Activated gamma-delta T cell (primary cell): ENCODE measurements around the gene MAU2.
"Not testable (repeated sequence)": the region's sequence is repeated elsewhere in the genome, so short reads cannot be mapped to it uniquely, and the experiment has no call there.

Source experiments
- DNase-seq: peaks from one replicate; lab custom pipeline; 2025; lab: John Stamatoyannopoulos, UW

The MAU2 gene

DNA sequence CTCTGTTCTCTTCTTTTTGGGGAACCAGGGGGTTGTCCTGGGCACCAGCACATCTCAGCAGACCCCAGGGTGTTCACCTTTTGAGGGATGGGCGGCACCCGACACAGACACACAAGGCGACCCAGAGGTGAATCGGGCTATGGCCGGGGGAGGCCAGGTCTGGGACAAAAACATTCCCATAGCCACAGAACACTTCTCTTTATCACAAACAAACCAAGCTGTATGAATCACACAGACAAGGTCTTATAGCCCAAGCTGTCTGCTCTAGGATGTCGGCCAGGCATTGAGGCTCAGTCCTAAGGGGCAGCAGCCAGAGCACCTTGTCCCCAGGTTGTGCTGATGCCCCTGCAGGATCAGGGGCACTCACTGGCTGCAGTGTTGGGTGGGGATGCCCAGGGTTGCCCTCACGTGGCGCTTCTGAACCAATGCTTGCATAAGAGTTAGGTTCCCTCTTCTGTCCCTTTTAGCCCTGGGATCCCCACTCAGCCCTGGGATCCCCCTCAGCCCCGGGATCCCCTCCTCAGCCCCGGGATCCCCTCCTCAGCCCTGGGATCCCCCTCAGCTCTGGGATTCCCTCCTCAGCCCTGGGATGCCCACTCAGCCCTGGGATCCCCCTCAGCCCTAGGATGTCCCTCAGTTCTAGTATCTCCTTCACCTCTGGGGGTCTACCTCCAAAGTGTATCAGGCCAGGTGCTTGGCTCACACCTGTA is 26.9 kb downstream of the MAU2 start:
- no peak for DNase-seq

DNA sequence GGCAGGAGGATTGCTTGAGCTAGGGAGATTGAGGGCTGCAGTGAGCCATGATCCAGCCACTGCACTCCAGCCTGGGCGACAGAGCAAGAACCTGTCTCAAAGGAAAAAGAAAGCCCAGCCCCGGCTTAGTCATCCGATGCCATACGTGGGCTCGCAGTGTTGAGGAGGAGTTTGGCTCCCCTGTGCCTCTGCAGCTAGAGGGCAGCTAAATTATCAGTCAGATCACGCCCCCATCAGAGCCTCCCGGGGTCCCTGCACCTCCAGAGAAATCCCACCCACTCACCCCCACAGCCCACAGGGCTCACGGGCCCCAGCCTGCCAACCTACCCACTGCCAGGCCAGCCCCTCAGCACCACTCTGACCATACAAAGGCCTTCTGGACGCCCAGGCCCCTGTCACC is 27.6 kb downstream of the MAU2 start:
- DNase-seq = no peak

DNA sequence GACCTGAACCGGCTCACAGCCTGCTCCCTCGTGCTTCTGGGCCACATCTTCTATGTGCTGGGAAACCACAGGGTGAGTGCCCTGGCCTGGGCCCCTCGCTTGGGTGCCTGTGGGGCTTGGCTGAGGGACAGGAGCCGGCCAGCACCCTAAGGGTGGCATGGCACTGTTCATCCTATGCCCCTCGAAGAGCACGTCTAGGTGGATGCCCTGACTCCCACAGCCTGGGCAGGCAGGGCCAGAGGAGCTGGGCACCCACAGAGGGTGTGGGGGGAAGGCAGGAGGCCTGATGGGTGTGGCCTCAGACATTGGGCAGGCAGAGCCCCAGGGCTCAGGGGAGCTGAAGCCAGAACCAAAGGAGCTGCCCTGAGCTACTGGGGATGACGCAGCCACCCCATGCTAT is 28.7 kb downstream of the MAU2 start:
- DNase-seq = no peak

DNA sequence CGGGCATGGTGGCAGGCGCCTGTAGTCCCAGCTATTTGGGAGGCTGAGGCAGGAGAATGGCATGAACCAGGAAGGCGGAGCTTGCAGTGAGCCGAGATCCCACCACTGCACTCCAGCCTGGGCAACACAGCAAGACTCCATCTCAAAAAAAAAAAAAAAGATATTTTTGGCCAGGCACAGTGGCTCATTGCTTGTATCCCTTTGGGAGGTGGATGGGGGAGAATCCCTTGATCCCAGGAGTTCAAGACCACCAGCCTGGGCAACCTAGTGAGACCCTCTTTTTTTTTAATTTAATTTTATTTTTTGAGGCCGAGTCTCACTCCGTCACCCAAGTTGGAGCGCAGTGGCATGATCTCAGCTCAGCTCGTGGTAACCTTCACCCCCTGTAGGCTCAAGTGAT is 30.1 kb downstream of the MAU2 start:
- DNase-seq = not testable (repeated sequence)

DNA sequence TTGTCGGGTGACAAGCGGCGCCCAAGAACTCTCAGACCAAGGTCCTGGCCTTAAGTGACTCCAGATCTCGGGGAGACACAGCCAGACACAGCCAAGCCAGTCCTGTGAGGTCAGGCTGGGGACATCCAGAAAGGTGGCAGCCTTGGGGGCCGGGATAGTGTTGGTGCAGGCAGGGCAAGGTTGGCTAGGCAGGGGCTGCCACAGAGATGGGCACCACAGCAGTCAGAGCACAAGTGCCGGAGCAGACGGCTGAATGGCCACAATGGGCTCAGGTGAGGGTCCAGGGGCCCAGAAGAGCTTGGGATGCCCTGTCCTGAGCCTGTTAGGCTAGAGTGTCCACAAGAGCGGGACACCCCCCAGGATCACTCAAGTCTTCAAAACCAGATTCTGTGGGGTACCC is 32.2 kb downstream of the MAU2 start:
- no peak for DNase-seq

DNA sequence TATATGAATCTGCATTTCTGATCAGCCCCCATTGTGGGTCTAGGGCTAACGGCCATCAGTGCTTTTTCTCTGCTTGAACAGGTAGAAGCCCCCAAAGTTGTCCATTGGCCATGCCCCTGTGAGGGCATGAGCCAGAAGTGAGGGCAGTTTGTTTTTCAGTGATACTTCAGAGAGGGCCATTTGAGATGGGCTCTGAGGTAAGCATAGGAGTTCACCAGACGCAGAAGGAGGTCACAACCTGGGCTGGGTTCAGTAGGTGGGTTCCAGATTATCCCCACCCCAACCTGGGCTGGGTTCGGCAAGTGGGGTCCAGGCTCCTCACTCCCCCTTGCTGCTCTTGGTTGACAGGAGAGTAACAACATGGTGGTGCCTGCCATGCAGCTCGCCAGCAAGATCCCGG is 33.4 kb downstream of the MAU2 start:
- DNase-seq = no peak

DNA sequence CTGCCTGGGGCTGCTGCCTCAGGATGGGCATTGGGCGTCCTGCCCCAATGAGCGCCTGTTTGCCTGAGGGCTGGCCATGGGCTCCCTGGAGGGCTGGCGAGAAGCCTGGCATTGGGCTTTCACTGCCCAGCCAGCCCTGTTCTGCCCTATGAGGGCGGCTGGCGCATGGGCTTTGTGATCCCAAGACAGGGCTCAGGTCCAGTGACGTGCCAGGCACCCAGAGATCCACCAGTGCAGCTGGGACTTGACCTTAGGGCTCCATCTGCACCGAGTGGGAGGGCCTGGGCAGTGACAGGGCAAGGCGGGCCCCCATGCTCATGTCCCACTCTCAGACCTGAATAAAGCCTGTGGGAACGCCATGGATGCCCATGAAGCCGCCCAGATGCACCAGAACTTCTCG is 34.3 kb downstream of the MAU2 start:
- no peak for DNase-seq

DNA sequence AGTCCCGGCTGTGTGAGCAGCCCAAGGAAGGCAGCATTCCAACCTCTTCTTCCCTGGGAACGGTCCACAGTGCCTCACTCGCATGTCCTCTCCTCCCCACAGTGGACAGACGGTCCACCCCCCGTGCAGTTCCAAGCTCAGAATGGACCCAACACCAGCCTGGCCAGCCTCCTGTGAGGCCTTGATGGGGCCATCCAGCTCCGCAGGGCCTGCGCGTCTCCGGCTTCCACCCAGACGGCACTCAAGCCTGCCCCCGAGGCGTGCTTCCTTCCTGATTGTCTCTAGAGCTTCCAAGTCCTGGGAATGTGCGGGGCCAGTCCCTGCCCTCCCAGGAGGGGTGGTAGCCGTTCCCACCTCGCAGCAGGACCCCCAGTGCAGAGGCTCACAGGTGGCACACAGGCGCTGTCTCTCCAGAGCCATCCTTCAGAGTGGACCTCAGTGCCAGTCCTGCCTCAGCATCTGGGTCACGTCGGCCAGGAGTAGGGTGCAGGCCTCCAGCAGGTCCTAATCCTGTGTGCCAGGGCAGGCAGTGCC is 35.0 kb downstream of the MAU2 start:
- no peak for DNase-seq

DNA sequence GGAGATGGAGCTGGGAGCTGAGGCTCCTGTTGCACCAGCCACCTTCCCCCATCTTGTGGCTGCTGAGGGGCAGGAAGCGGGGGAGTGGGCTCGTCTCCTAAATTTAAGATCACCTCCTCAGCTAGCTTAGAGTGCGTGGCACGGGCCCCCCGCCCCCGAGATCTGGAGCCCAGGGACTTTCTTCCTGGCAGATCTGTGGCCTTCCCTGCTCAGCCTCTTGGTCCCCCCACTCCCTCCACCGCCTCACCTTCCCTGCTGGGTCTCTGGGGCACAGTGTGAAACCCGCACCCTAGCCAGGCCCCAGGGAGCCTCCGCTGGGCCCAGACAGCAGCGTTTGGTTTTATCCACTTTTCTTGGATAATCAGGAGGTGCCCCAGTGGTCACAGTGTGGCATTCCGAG is 35.9 kb downstream of the MAU2 start:
- DNase-seq = no peak

DNA sequence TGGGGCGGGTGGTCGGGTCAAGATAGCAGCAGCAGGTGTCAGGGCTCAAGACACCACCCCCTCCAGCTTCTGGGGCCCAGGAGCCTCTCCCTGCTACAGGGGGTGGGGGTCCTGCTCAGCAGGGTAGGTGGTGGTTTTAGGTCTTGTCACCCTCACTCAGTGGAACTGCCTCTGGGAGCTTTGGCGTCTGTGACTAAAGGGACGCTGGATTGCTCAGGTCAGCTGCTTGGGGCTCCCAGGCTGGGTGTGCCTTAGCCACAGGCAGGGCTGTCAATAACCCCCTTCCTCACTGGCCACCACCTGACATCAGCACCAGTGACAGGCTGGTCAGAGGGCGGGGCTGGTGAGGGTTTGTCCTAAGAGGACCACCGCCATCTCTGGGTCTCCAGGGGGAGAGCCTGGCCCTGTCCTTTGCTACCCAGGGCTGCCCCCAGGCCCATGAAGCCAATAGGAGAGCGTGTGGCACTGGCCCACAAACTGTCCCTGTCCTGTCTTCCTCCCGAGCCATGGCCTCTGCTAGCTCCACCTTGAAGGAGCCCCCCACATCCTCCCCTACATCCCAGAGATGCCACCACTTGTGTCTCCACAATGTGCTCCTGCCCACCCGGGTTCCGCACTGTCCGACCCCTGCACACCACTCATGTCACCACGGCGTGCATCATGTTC is 36.4 kb downstream of the MAU2 start:
- DNase-seq = no peak

DNA sequence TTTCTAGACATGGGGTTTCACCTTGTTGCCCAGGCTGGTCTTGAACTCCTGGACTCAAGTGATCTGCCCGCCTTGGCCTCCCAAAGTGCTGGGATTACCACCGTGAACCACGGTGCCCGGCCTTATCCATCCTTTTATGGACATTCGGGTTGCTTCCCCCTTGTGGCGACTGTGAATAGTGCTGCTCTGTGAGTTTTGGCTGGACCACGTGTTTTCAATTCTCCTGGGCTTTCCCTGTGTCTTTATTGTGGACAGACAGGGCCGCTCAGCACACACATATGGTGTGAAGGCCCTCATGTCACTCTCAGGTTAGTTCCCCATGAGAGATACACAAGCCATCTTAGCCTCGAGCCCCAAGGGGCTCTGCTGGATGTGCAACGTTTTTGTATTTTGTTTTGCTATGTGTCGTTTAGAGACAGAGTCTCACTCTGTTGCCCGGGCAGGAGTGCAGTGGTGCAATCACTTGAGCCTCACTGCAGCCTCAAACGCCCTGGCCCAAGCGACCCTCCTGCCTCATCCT is 40.5 kb downstream of the MAU2 start:
- DNase-seq = no peak

DNA sequence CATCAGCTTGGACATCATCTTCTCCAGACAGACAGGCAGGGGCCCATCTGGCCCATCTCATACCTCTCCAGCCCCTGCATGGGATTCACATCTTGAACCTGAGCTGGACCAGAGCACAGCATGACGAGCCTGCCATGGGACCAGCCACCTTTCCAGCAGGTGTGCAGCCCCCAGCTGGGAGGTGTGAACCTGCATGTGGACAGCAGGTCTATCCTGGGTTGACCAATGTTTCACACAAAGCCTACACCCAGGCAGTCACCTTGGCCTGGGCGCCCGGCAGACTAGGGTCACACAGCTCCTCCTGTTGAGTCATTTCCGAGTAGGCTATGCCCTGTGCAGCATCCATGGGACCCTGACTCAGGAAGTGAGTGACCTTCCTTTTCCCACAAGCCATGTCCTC is 41.4 kb downstream of the MAU2 start:
- no peak for DNase-seq

DNA sequence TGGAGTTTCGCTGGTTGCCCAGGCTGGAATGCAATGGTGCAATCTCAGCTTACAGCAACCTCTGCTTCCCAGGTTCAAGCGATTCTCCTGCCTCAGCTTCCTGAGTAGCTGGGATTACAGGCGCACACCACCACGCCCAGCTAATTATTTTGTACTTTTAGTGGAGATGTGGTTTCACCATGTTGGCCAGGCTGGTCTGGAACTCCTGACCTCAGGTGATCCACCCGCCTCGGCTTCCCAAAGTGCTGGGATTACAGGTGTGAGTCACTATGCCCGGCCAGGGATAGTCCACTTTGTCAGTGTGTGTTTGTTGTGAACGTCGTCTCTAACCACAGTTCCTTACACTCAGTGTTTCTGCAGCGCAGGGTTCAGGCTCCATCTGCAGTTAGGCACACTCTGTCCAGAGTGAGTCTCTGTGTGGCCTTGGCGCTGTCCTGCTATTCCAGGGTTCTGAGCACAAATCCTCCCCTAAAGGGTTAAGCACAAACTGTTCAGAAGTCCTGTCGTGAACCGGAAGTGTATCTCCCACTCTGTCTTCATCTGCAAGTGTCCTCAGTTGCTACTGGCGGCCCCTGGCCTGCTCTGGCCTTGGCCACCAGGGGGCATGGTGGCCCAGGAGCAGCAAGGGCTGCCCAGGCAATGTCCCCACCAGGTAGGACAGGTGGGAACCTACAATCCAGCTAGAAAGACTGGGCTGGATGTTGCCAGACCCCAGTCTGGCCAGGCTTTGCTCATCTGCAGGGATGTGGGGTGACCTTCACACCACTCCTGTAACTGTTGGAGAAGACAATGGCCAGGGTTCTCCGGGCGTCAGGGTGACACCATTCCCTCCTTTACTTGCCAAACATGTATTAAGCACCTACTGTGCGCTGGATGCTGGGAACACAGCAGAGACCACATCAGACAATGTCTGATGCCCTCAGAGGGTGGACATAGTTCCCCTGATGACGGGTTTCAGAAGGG is 46.1 kb downstream of the MAU2 start:
- peak; percentile 39 for DNase-seq

DNA sequence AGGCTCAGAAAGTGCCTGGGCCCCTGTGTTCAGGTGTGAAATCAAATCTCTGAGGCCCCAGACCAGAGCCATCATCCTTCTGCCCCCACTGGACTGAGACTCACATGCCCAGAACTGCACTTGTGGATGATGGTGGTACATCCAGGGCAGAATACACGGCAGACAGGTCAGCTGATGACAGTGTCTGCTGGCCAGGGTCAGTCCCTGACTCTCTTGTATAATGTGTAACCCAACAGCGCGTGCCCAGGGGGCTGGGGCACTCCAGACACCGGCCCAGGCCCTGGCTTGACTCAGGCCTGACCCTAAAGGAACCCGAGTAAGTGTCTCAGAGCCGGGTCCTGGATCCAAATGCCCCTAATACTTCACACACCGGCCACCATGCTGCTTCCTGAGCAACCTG is 47.5 kb downstream of the MAU2 start:
- no peak for DNase-seq

DNA sequence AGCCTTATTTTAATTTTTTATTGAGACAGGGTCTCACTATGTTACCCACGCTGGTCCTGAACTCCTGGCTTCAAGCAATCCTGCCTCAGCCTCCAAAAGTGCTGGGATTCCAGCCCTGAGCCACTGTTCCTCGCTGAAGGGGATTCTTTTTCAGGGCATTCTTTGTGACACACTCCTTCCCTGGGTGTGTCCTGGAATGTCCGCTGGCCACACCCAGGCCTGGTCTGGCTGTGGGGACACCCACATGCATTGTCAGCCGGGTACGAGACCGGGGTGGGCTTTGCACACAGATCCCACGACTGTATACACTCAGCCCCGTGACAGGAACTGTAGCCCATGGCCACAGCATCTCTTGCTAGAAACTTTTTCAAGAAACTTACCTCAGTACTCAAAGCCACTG is 50.4 kb downstream of the MAU2 start:
- no peak for DNase-seq

DNA sequence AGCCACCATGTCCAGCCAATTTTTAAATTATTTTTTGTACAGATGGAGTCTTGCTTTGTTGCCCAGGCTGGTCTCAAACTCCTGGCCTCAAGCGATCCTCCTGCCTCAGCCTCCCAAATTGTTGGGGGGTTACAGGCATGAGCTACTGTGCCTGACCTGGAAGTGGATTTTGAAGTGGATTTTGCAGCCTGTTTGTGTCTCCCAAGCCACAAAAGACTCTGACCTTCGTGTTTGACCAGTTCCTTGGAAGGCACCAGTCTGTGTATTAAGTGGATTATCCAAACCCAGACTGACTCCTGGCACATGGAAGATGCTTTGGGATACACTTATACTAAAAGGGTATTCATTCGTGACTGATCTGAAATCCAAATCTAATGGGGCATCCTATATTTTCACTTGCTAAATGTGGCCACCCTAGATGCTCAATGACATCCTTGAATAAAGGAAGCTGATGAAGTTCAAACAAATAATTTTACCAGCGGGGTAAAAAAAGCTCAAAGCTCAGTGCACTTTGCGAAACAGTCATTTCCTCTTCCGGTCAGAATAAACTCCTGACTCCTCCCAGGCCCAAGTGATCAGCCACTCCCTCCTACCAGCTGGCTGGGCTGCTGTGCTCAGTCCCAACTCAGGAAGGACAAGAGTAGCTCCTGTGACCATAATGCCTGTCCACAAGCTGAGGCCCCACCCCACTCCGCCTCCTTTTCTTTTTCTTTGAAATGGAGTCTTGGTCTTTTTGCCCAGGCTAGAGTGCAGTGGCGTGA is 52.2 kb downstream of the MAU2 start:
- DNase-seq = no peak

DNA sequence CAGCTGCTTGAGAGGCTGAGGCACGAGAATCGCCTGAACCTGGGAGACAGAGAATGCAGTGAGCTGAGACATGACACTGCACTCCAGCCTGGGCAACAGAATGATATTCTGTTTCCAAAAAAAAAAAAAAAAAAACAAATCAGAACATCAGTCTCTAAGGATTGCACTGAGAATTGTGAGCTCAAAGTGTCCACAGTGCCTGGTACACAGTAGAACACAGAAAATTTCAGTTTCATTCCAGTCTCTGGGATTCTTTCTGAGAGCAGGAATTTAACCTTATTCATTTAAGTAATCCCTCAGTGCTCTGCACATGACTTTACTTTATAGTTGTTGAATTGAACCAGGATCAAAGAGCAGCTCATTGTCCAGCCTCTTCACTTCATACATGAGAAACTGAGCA is 58.9 kb downstream of the MAU2 start:
- DNase-seq = no peak

DNA sequence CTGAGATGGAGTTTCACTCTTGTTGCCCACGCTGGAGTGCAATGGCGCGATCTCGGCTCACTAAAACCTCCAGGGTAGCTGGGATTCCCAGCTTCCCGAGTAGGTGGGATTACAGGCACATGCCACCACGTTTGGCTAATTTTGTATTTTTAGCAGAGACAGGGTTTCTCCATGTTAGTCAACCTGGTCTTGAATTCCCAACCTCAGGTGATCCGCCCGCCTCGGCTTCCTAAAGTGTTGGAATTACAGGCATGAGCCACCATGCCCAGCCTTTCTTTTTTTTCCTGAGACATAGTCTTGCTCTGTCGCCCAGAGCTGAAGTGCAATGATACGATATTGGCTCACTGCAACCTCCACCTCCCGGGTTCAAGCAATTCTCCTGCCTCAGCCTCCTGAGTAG is 59.7 kb downstream of the MAU2 start:
- not testable (repeated sequence) for DNase-seq

DNA sequence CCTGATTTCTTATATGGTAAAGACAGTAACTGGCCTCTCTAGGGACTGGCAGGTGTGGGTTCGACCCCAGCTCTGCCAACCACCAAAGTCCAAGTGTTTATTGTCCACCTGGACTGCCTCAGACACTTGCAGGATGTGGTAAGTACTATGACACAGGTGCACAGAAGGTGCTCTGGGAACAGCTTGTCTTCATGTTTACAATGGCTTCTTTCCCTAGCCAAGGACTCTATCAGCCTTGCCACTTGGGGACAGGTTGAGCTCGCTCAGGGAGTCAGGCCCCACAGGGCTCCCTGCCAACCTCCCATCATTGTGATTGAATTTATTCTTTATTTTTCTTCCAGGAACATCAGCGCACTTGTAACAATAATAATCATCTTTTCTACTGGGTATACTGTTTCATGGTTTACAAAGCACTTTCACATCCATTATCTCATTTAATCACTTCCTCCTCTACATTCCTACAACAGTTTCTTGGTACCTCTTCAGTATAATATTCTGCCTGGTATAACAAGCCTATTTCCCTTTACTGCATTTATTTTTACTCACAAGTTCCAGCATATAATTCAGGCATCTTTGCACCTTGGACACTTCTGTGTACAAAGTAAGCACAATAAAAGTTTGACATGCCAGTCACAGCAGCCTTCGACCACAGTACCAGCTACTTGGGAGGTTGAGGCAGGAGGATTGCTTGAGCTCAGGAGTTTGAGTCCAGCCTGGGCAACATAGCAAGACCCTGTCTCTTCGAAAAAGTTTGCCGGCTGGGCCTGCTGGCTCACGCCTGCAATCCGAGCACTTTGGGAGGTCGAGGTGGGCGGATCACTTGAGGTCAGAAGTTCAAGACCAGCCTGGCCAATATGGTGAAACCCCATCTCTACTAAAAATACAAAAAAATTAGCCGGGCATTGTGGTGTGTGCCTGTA is 60.6 kb downstream of the MAU2 start:
- DNase-seq = no peak

DNA sequence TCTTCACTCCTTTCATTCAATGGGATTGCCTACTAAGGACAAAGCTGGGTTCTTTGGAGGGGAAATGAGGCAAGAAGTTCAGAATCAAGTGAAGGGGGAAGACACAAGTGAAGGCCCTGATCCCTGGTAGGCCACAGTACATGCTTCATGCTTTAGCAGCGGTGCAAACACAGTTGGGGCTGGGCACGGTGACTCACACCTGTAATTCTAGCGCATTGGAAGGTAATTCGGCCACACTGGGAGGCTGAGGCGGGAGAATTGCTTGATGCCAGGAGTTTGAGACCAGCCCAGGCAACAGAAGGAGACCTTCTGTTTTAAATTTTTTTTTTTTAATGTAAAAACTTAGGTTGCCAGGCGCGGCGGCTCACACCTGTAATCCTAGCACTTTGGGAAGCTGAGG is 61.5 kb downstream of the MAU2 start:
- DNase-seq = no peak
